ENCODE results near the gene SLC12A6.

Gene SLC12A6

GRCh38 chr15:34223904-34224596 is 113.5 kb downstream of the SLC12A6 start:
- no peak for DNase-seq (ENCODE audit: low read depth, low spot score)
- TF ChIP-seq FOXP2 (optimal IDR thresholded peaks at IDR 0.05; ENCODE audit: control extremely low read depth, extremely low read length, insufficient read depth) (no peak), POLR2AphosphoS5 (IDR thresholded peaks at IDR 0.05; ENCODE audit: borderline replicate concordance, low read depth, low read length) (no peak), EZH2 (IDR thresholded peaks at IDR 0.05) (no peak)
- Histone ChIP-seq H3K4me3 (peak overlapping the region; percentile 92), H3K9ac (ENCODE audit: insufficient read length) (peak overlapping the region; percentile 90), H3K9me3 (ENCODE audit: low read depth, low read length) (no peaks in the 10 kb centered on the region), H3K27ac (peak overlapping the region; percentile 95), H3K36me3 (ENCODE audit: insufficient read depth, low read length) (peaks cover 16% of the 10 kb centered on the region)

- no peak overlapping the region for H3K27ac ChIP-seq
These were observed 119.9 kb downstream of the SLC12A6 start for GRCh38 chr15:34217587-34218225.

GRCh38 chr15:34216527-34217270 is 120.9 kb downstream of the SLC12A6 start:
- Histone ChIP-seq H3K36me3 (ENCODE audit: insufficient read depth, low read length) (no peaks in the 10 kb centered on the region), H3K9ac (ENCODE audit: insufficient read length) (no peak overlapping the region), H3K27ac (no peak overlapping the region), H3K4me3 (no peak overlapping the region), H3K9me3 (ENCODE audit: low read depth, low read length) (no peaks in the 10 kb centered on the region)
- no peak for DNase-seq (ENCODE audit: low read depth, low spot score)
- TF ChIP-seq FOXP2 (optimal IDR thresholded peaks at IDR 0.05; ENCODE audit: control extremely low read depth, extremely low read length, insufficient read depth) (no peak), EZH2 (IDR thresholded peaks at IDR 0.05) (no peak), POLR2AphosphoS5 (IDR thresholded peaks at IDR 0.05; ENCODE audit: borderline replicate concordance, low read depth, low read length) (no peak)

More at GRCh38 chr15:34217587-34218225, 119.9 kb downstream of the SLC12A6 start:
- H3K9me3 ChIP-seq (ENCODE audit: low read depth, low read length): no peaks in the 10 kb centered on the region
- no peak overlapping the region for H3K9ac ChIP-seq (ENCODE audit: insufficient read length)
- no peak overlapping the region for H3K4me3 ChIP-seq
- H3K36me3 ChIP-seq (ENCODE audit: insufficient read depth, low read length): no peaks in the 10 kb centered on the region
- DNase-seq (ENCODE audit: low read depth, low spot score): no peak
- TF ChIP-seq POLR2AphosphoS5 (IDR thresholded peaks at IDR 0.05; ENCODE audit: borderline replicate concordance, low read depth, low read length) (no peak), EZH2 (IDR thresholded peaks at IDR 0.05) (no peak), FOXP2 (optimal IDR thresholded peaks at IDR 0.05; ENCODE audit: control extremely low read depth, extremely low read length, insufficient read depth) (no peak)

- no peak for DNase-seq (ENCODE audit: low read depth, low spot score)
- H3K27ac ChIP-seq: no peak overlapping the region
These were observed 123.4 kb downstream of the SLC12A6 start for GRCh38 chr15:34214135-34214534.

GRCh38 chr15:34213690-34214089 is 123.9 kb downstream of the SLC12A6 start:
- no peak for DNase-seq (ENCODE audit: low read depth, low spot score)
- TF ChIP-seq EZH2 (IDR thresholded peaks at IDR 0.05) (no peak), POLR2AphosphoS5 (IDR thresholded peaks at IDR 0.05; ENCODE audit: borderline replicate concordance, low read depth, low read length) (no peak), FOXP2 (optimal IDR thresholded peaks at IDR 0.05; ENCODE audit: control extremely low read depth, extremely low read length, insufficient read depth) (no peak)
- H3K27ac ChIP-seq: no peak overlapping the region

More at GRCh38 chr15:34214135-34214534, 123.4 kb downstream of the SLC12A6 start:
- Histone ChIP-seq H3K4me3 (no peak overlapping the region), H3K36me3 (ENCODE audit: insufficient read depth, low read length) (no peaks in the 10 kb centered on the region), H3K9me3 (ENCODE audit: low read depth, low read length) (no peaks in the 10 kb centered on the region), H3K9ac (ENCODE audit: insufficient read length) (no peak overlapping the region)
- TF ChIP-seq FOXP2 (optimal IDR thresholded peaks at IDR 0.05; ENCODE audit: control extremely low read depth, extremely low read length, insufficient read depth): no peak
- TF ChIP-seq EZH2 (IDR thresholded peaks at IDR 0.05): no peak
- TF ChIP-seq POLR2AphosphoS5 (IDR thresholded peaks at IDR 0.05; ENCODE audit: borderline replicate concordance, low read depth, low read length): no peak

GRCh38 chr15:34209421-34210282 is 127.9 kb downstream of the SLC12A6 start, which contains the start of gene KATNBL1:
TSS of gene KATNBL1 (minus strand) at chr15:34210096. CDS start at chr15:34163676, 46,420 bp downstream.
- DNase-seq (ENCODE audit: low read depth, low spot score): peak; percentile 37
- Histone ChIP-seq H3K36me3 (ENCODE audit: insufficient read depth, low read length) (peaks cover 12% of the 10 kb centered on the region), H3K9me3 (ENCODE audit: low read depth, low read length) (no peaks in the 10 kb centered on the region; the same call in 1 of the 2 replicates), H3K27ac (peak within 1 kb of the TSS; percentile 37; the same call in 1 of the 2 replicates), H3K4me3 (peak within 1 kb of the TSS; percentile 96), H3K9ac (ENCODE audit: insufficient read length) (peak within 1 kb of the TSS; percentile 92)
- TF ChIP-seq POLR2AphosphoS5 (IDR thresholded peaks at IDR 0.05; ENCODE audit: borderline replicate concordance, low read depth, low read length) (peak; percentile 91), EZH2 (IDR thresholded peaks at IDR 0.05) (no peak), FOXP2 (optimal IDR thresholded peaks at IDR 0.05; ENCODE audit: control extremely low read depth, extremely low read length, insufficient read depth) (peak; percentile 75)

More at GRCh38 chr15:34213690-34214089, 123.9 kb downstream of the SLC12A6 start:
- Histone ChIP-seq H3K36me3 (ENCODE audit: insufficient read depth, low read length) (no peaks in the 10 kb centered on the region), H3K9ac (ENCODE audit: insufficient read length) (no peak overlapping the region), H3K4me3 (no peak overlapping the region), H3K9me3 (ENCODE audit: low read depth, low read length) (no peaks in the 10 kb centered on the region)

GRCh38 chr15:34206011-34206410 is 131.6 kb downstream of the SLC12A6 start:
- no peaks in the 10 kb centered on the region; the same call in 1 of the 2 replicates for H3K9me3 ChIP-seq (ENCODE audit: low read depth, low read length)

More at GRCh38 chr15:34206011-34206410, 131.6 kb downstream of the SLC12A6 start:
- TF ChIP-seq EZH2 (IDR thresholded peaks at IDR 0.05): no peak
- no peak for TF ChIP-seq POLR2AphosphoS5 (IDR thresholded peaks at IDR 0.05; ENCODE audit: borderline replicate concordance, low read depth, low read length)
- Histone ChIP-seq H3K9ac (ENCODE audit: insufficient read length) (no peak overlapping the region), H3K4me3 (no peak overlapping the region), H3K27ac (no peak overlapping the region), H3K36me3 (ENCODE audit: insufficient read depth, low read length) (peaks cover 25% of the 10 kb centered on the region)
- DNase-seq (ENCODE audit: low read depth, low spot score): no peak

All from SK-N-MC (cell line).